COLO668 (cell line): Measurements from ENCODE around the gene ABCD1.
"Not testable (repeated sequence)": the region's sequence is repeated elsewhere in the genome, so short reads cannot be mapped to it uniquely, and the experiment has no call there.

Experiments used
- DNase-seq: peaks from one replicate; lab custom pipeline; 2025; ENCODE audit not compliant: unreplicated experiment; lab: John Stamatoyannopoulos, UW

ABCD1 gene

GRCh38 chrX:153724252-153725038 is at the start of gene ABCD1, which contains the start of gene BCAP31:
Gene ABCD1 (plus strand): TSS chrX:153724856. CDS start chrX:153725267, 411 bp downstream.
Gene BCAP31 (minus strand): TSS chrX:153724387. CDS start chrX:153723244, 1,143 bp downstream.
- peak; percentile 99 for DNase-seq

- no peak for DNase-seq
Observed at GRCh38 chrX:153681175-153681574, 43.5 kb upstream of the ABCD1 start.

GRCh38 chrX:153683486-153683885 is 41.2 kb upstream of the ABCD1 start:
- DNase-seq, result not testable (repeated sequence)

GRCh38 chrX:153684467-153685155 is 40.0 kb upstream of the ABCD1 start:
- no peak for DNase-seq

- DNase-seq, result no peak
Observed at GRCh38 chrX:153685156-153685536, 39.5 kb upstream of the ABCD1 start.

GRCh38 chrX:153685751-153686696 is 38.6 kb upstream of the ABCD1 start:
- DNase-seq, result no peak

- peak; percentile 19 for DNase-seq
Observed at GRCh38 chrX:153686711-153687110, 37.9 kb upstream of the ABCD1 start.

- DNase-seq, result peak; percentile 71
Observed at GRCh38 chrX:153687121-153688039, 37.3 kb upstream of the ABCD1 start, which contains the start of gene SLC6A8. Gene SLC6A8 (plus strand): TSS chrX:153687926. CDS start chrX:153688575, 649 bp downstream.

GRCh38 chrX:153688071-153688470 is 36.6 kb upstream of the ABCD1 start:
- peak; percentile 49 for DNase-seq

GRCh38 chrX:153688506-153688905 is 36.1 kb upstream of the ABCD1 start:
- peak; percentile 12 for DNase-seq

- no peak for DNase-seq
Observed at GRCh38 chrX:153688911-153689590, 35.6 kb upstream of the ABCD1 start.

- DNase-seq, result no peak
Observed at GRCh38 chrX:153689654-153690465, 34.8 kb upstream of the ABCD1 start.

- no peak for DNase-seq
Observed at GRCh38 chrX:153690466-153690865, 34.2 kb upstream of the ABCD1 start.

GRCh38 chrX:153691032-153691827 is 33.4 kb upstream of the ABCD1 start:
- DNase-seq, result not testable (repeated sequence)

- no peak for DNase-seq
Observed at GRCh38 chrX:153692003-153692402, 32.7 kb upstream of the ABCD1 start.

- DNase-seq, result peak; percentile 22
Observed at GRCh38 chrX:153692611-153693156, 32.0 kb upstream of the ABCD1 start.
